Thoracic aorta (tissue), 2 donors: ENCODE data around the gene FOXC1. TPM values are rescaled to one million over a fixed set of nuclear protein-coding genes. Genes with fewer than 3 reads are reported as not detected.

Experiments
- ATAC-seq: fragments of 150-250 bp; one replicate; pipeline ENCODE4 v1.8.0; 2017; ENCODE audit warnings: low read depth; ENCODE audit not compliant: insufficient number of reproducible peaks, low FRiP score
- DNase-seq: peaks from one replicate; pipeline ENCODE4 v3.0.0-alpha.2; 2020; ENCODE audit warnings: low spot score
- H3K27ac ChIP-seq, 2 donors: fragments of 200-600 bp; sonication (generic); 1 replicate in 1 of 2; 2 replicates in 1 of 2; pipeline ENCODE4 v1.5.1; 2016; ENCODE audit warnings: mild to moderate bottlenecking in 2 of 2, moderate library complexity in 2 of 2
- H3K27me3 ChIP-seq: fragments of 200-600 bp; sonication (generic); replicated peaks from 2 replicates; pipeline ENCODE4 v1.6.0; 2016; ENCODE audit warnings: mild to moderate bottlenecking; ENCODE audit not compliant: insufficient read depth
- H3K36me3 ChIP-seq: fragments of 200-600 bp; sonication (generic); one replicate; pipeline ENCODE4 v1.5.1; 2016
- H3K4me1 ChIP-seq, 2 donors: fragments of 200-600 bp; sonication (generic); 1 replicate in 1 of 2; 2 replicates in 1 of 2; pipeline versions ENCODE4 v1.5.1 to v1.6.0; 2016; ENCODE audit warnings: low read depth in 2 of 2, mild to moderate bottlenecking in 1 of 2; ENCODE audit not compliant: control insufficient read depth in 1 of 2
- H3K4me3 ChIP-seq: fragments of 200-600 bp; sonication (generic); 2 replicates; pipeline ENCODE4 v1.5.1; 2016; ENCODE audit warnings: mild to moderate bottlenecking
- H3K9me3 ChIP-seq: fragments of 200-600 bp; sonication (generic); 2 replicates; pipeline ENCODE4 v1.5.1; 2016
- total RNA-seq, 2 donors: library from RNA; depleted of rRNA; stranded (reverse); fragments of >200 nt; gene quantifications; one replicate each; pipeline versions ENCODE4 v1.1.0 to v1.2.3, GENCODE V29; 2016
- TF ChIP-seq, protein P1 (sequence below): fragments of 200-600 bp; sonication (generic); IDR thresholded peaks from one replicate; pipeline ENCODE4 v1.5.1; 2019; ENCODE audit warnings: antibody characterized with exemption

Gene FOXC1
- total RNA-seq, 2 donors from 2014 or later = 103 to 109 TPM

DNA sequence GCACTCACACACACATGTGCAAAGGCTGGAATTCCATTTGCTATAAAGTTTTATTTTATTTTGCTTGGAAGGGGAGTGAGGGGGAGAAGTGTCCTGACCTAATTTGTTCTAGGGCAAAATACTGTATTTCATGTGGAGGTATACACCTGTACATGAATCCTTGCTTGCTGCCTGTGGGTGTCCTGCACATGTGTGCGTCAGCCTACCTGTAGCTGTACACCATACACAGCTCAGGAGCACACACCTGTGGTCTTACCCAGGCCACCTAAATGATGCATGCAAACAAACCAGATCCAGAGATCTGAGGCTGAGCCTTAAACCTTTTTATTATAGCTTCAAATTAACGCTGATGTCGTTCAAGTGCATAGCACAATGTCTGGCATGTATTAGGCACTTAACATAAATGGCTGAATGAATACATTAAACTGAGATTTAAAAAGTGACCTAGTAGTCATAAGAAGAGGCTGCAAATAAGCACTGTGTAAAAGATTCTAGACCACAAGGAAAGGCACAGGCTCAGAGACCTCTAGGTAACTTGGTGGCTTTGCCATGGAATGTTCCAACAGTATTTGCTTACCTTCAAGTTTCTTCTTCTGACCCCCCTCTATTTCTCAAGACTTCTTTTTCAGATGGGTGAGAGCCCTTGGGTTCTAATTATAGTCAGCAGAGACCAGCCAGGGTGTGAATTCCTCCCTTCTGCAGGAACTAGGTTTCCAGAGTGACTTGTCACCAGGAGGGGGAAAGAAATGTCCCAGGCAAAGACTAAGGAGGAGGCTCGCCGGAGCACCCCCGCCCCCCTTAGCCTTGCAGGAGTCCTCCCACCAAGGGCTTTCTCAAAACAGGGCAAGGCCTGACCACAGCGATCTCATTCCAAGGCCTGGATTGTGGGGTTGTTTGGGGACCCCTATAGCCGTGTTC lies 13.4 kb downstream of the FOXC1 start:
- peak overlapping the region; percentile 81 for H3K4me3 ChIP-seq

GRCh38 chr6:1623769-1624057 lies 14.0 kb downstream of the FOXC1 start:
- H3K27me3 ChIP-seq = no peaks in the 10 kb centered on the region
- peaks cover 7 to 70% of the 10 kb centered on the region in 2 donors for H3K4me1 ChIP-seq
- no peaks in the 10 kb centered on the region for H3K36me3 ChIP-seq
- H3K9me3 ChIP-seq = no peaks in the 10 kb centered on the region
- peak overlapping the region; percentile 97 to 98 for H3K27ac ChIP-seq
- peak overlapping the region; percentile 81 for H3K4me3 ChIP-seq
- ATAC-seq = no peak
- TF ChIP-seq, protein P1, sequence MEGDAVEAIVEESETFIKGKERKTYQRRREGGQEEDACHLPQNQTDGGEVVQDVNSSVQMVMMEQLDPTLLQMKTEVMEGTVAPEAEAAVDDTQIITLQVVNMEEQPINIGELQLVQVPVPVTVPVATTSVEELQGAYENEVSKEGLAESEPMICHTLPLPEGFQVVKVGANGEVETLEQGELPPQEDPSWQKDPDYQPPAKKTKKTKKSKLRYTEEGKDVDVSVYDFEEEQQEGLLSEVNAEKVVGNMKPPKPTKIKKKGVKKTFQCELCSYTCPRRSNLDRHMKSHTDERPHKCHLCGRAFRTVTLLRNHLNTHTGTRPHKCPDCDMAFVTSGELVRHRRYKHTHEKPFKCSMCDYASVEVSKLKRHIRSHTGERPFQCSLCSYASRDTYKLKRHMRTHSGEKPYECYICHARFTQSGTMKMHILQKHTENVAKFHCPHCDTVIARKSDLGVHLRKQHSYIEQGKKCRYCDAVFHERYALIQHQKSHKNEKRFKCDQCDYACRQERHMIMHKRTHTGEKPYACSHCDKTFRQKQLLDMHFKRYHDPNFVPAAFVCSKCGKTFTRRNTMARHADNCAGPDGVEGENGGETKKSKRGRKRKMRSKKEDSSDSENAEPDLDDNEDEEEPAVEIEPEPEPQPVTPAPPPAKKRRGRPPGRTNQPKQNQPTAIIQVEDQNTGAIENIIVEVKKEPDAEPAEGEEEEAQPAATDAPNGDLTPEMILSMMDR = no peak
- DNase-seq = no peak

More for the DNA sequence above, 13.4 kb downstream of the FOXC1 start:
- Histone ChIP-seq H3K36me3 (no peaks in the 10 kb centered on the region), H3K4me1 (peaks cover 6 to 67% of the 10 kb centered on the region in 2 donors), H3K27me3 (no peaks in the 10 kb centered on the region), H3K9me3 (no peaks in the 10 kb centered on the region), H3K27ac (peak overlapping the region; percentile 97 to 98)
- TF ChIP-seq, protein P1 = no peak
- ATAC-seq (peak; percentile 48), DNase-seq (no peak)

GRCh38 chr6:1624058-1624850 lies 14.5 kb downstream of the FOXC1 start:
- DNase-seq (no peak), ATAC-seq (no peak)
- Histone ChIP-seq H3K4me3 (peak overlapping the region; percentile 81), H3K27ac (peak overlapping the region; percentile 97 to 98), H3K27me3 (no peaks in the 10 kb centered on the region), H3K9me3 (no peaks in the 10 kb centered on the region), H3K4me1 (peaks cover 9 to 70% of the 10 kb centered on the region in 2 donors), H3K36me3 (no peaks in the 10 kb centered on the region)
- TF ChIP-seq, protein P1 = no peak

DNA sequence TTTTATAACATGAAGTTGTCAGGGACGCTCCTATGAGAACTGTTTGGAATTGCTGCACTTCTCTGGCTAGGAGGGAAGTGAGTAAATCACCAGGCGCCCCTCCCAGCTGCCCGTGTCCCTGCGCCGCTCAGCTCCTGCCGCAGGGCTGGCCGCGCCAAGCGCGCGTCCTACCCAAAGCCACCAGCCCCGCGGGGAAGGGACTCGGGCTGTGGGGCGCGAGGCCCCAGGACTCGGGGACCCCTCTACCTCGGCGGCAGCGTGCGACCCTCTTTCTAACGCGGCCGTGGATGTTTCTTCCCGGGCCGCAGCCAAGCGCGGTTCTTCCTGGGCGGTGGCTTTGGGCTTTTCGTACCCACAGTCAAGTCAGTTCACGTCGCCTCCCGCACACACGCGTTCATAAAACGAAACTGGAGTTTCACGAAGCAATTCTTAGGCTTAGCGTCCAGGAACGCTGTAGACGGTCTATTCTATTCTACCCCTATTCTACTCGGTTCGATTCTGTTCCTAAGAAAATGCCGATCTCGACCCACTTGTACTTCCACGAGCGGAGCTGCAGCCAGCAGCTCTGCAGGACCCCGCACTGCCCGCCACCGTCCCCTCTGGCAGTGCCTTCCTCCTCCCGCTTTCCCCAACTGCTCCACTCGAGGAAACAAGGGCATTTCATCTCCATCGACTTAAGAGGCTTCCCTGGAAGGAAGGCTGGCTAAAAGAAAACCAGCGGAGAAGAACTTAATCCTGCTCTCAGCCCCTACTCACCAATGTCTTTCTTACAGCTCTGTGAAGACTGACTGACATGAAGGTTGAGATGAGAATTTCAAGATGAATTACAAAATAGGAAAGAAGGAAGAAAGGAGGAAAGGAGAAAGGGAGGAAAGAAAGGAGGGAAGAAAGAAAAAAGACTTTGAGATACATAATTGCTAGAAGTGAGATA lies 15.4 kb downstream of the FOXC1 start:
- no peak for DNase-seq
- Histone ChIP-seq H3K4me1 (peaks cover 10 to 70% of the 10 kb centered on the region in 2 donors), H3K9me3 (no peaks in the 10 kb centered on the region), H3K36me3 (no peaks in the 10 kb centered on the region), H3K27me3 (no peaks in the 10 kb centered on the region), H3K27ac (peak overlapping the region; percentile 97 to 98), H3K4me3 (peak overlapping the region; percentile 81)
- TF ChIP-seq, protein P1 = no peak
- no peak for ATAC-seq
